IMR-90 (cell line): ENCODE measurements around the gene HDGFL2. TPM values are rescaled to one million over a fixed set of nuclear protein-coding genes. Genes with fewer than 3 reads are reported as not detected.

Experiments
- BHLHE40 ChIP-seq: fragments of 150-350 bp; IDR thresholded peaks from 2 replicates; pipeline ENCODE4 v1.6.1; 2016; ENCODE audit warnings: mild to moderate bottlenecking, low read depth, low read length
- CTCF ChIP-seq: conservative IDR thresholded peaks from 2 replicates; pipeline ENCODE4 v1.5.1; 2012; ENCODE audit warnings: mild to moderate bottlenecking, low read depth, low read length, improper control_type of control experiment
- polyA plus RNA-seq, 3 experiments: library from polyadenylated mRNA; depleted of rRNA; stranded (reverse); fragments of >200 nt; gene quantifications; 2 replicates each; pipeline ENCODE4 v1.2.3, GENCODE V29; 2012; ENCODE audit warnings: low replicate concordance in 1 of 3
- total RNA-seq: library from RNA; depleted of rRNA; stranded (reverse); fragments of >200 nt; gene quantifications from 2 replicates; pipeline ENCODE4 v1.2.3, GENCODE V29; 2012

The HDGFL2 gene
- total and polyA plus RNA-seq, 2 of the 4 experiments (the other 2 are of a cell fraction), result 35.8 to 48.5 TPM

GRCh38 chr19:4473011-4473762 is 1.1 kb downstream of the HDGFL2 start (continued):
- TF ChIP-seq CTCF, result no peak
- TF ChIP-seq BHLHE40, result no peak
